A549 (cell line): ENCODE data around the gene ZDHHC19.

Experiments
- CHD2 ChIP-seq: fragments of 150-350 bp; IDR thresholded peaks from 2 replicates; pipeline ENCODE4 v1.6.1; 2014; ENCODE audit warnings: low read length; ENCODE audit not compliant: partially characterized antibody
- CHD4 ChIP-seq: fragments of 200-600 bp; sonication (generic); IDR thresholded peaks from 2 replicates; pipeline ENCODE4 v1.6.1; 2016; ENCODE audit warnings: antibody characterized with exemption, mild to moderate bottlenecking, borderline replicate concordance
- CTCF ChIP-seq: fragments of >200 bp; sonication (Bioruptor Twin); formaldehyde crosslinking; IDR thresholded peaks from 3 replicates; pipeline ENCODE4 v1.5.1; 2016
- EP300 ChIP-seq, 2 experiments: fragments of >200 bp; sonication (Bioruptor Twin); formaldehyde crosslinking; IDR thresholded peaks; 2 replicates in 1 of 2; 3 replicates in 1 of 2; pipeline ENCODE4 v1.6.1; 2016 to 2017
- HDAC2 ChIP-seq: fragments of 200-600 bp; sonication (generic); IDR thresholded peaks from 2 replicates; pipeline ENCODE4 v1.6.1; 2016
- KDM5A ChIP-seq: fragments of 200-600 bp; sonication (generic); IDR thresholded peaks from 2 replicates; pipeline ENCODE4 v1.6.1; 2016; ENCODE audit warnings: antibody characterized with exemption, mild to moderate bottlenecking
- MAX ChIP-seq: IDR thresholded peaks from 2 replicates; pipeline ENCODE4 v1.6.1; 2012
- NPAS2 ChIP-seq: fragments of 250-450 bp; sonication (Bioruptor Pico); IDR thresholded peaks from 2 replicates; pipeline ENCODE4 v1.8.0; 2022; ENCODE audit warnings: mild to moderate bottlenecking, moderate library complexity, borderline replicate concordance
- POLR2A ChIP-seq: IDR thresholded peaks from 2 replicates; pipeline ENCODE4 v1.6.1; 2012; ENCODE audit warnings: mild to moderate bottlenecking, low read length
- RFX5 ChIP-seq: fragments of 450-650 bp; IDR thresholded peaks from 2 replicates; pipeline ENCODE4 v1.7.1; 2014; ENCODE audit warnings: antibody characterized with exemption, mild to moderate bottlenecking, moderate library complexity
- USF2 ChIP-seq: fragments of 450-650 bp; IDR thresholded peaks from 2 replicates; pipeline ENCODE4 v1.6.1; 2014; ENCODE audit warnings: antibody characterized with exemption

- no peak for TF ChIP-seq CTCF
- no peak for TF ChIP-seq CHD2
- TF ChIP-seq MAX = no peak
- TF ChIP-seq KDM5A = no peak
- TF ChIP-seq EP300 (IDR thresholded peaks at IDR 0.05) = no peak
- no peak for TF ChIP-seq CHD4
- TF ChIP-seq HDAC2 = no peak
- TF ChIP-seq POLR2A = no peak
- TF ChIP-seq NPAS2 (CRISPR knock-in tag) = no peak
- TF ChIP-seq RFX5 = no peak
- TF ChIP-seq USF2 = no peak
These were observed 8.2 kb upstream of the ZDHHC19 start for GRCh38 chr3:196219194-196219969.
